Neutrophil (primary cell): ENCODE measurements around the gene MAN2B2.

Source experiments
- H3K27ac ChIP-seq: fragments of 200-600 bp; sonication (generic); 2 replicates; pipeline ENCODE4 v1.5.1; 2016; ENCODE audit warnings: mild to moderate bottlenecking, moderate library complexity
- H3K27me3 ChIP-seq: fragments of 200-600 bp; sonication (generic); 2 replicates; pipeline ENCODE4 v1.6.0; 2016; ENCODE audit warnings: mild to moderate bottlenecking
- H3K36me3 ChIP-seq: fragments of 200-600 bp; sonication (generic); 2 replicates; pipeline ENCODE4 v1.5.1; 2017
- H3K4me1 ChIP-seq, 2 experiments: fragments of 200-600 bp in 1 of 2; sonication (generic) in 1 of 2; 1 replicate in 1 of 2; 2 replicates in 1 of 2; pipeline versions ENCODE4 v1.5.1 to v1.6.1; 2013 to 2016; ENCODE audit warnings: low read depth in 1 of 2, low read length in 1 of 2, mild to moderate bottlenecking in 1 of 2, moderate library complexity in 1 of 2; ENCODE audit not compliant: control insufficient read depth in 1 of 2, insufficient read depth in 1 of 2
- H3K4me3 ChIP-seq, 2 experiments: fragments of 200-600 bp in 1 of 2; sonication (generic) in 1 of 2; 1 replicate in 1 of 2; 2 replicates in 1 of 2; pipeline ENCODE4 v1.5.1; 2013 to 2016; ENCODE audit warnings: low read depth in 1 of 2, low read length in 1 of 2, mild to moderate bottlenecking in 1 of 2, moderate library complexity in 1 of 2
- H3K9me3 ChIP-seq: fragments of 200-600 bp; sonication (generic); 2 replicates; pipeline ENCODE4 v1.5.1; 2016
- TF ChIP-seq, protein P1 (sequence below): fragments of 200-600 bp; sonication (generic); IDR thresholded peaks from 2 replicates; pipeline ENCODE4 v1.5.1; 2016; ENCODE audit warnings: antibody characterized with exemption

Gene MAN2B2

DNA sequence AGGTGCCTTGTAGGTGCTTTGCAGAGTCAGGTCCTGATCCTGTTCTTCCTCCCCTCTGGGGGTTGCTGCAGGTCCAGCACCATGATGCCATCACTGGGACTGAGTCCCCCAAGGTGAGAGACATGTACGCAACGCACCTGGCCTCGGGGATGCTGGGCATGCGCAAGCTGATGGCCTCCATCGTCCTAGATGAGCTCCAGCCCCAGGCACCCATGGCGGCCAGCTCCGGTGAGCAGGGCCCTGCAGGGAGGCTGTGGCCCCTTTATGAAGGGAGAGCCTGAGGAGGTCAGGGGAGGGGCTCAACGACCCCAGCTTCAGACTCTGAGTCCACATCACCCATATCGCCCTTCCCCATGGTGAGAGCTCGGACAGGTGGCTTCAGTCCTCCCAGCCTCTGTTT lies 23.1 kb downstream of the MAN2B2 start:
- Histone ChIP-seq H3K4me1 (no peaks in the 10 kb centered on the region), H3K36me3 (peaks cover 99% of the 10 kb centered on the region), H3K4me3 (no peak overlapping the region), H3K27me3 (no peaks in the 10 kb centered on the region), H3K27ac (no peak overlapping the region), H3K9me3 (no peaks in the 10 kb centered on the region)
- TF ChIP-seq, protein P1, sequence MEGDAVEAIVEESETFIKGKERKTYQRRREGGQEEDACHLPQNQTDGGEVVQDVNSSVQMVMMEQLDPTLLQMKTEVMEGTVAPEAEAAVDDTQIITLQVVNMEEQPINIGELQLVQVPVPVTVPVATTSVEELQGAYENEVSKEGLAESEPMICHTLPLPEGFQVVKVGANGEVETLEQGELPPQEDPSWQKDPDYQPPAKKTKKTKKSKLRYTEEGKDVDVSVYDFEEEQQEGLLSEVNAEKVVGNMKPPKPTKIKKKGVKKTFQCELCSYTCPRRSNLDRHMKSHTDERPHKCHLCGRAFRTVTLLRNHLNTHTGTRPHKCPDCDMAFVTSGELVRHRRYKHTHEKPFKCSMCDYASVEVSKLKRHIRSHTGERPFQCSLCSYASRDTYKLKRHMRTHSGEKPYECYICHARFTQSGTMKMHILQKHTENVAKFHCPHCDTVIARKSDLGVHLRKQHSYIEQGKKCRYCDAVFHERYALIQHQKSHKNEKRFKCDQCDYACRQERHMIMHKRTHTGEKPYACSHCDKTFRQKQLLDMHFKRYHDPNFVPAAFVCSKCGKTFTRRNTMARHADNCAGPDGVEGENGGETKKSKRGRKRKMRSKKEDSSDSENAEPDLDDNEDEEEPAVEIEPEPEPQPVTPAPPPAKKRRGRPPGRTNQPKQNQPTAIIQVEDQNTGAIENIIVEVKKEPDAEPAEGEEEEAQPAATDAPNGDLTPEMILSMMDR, result no peak

DNA sequence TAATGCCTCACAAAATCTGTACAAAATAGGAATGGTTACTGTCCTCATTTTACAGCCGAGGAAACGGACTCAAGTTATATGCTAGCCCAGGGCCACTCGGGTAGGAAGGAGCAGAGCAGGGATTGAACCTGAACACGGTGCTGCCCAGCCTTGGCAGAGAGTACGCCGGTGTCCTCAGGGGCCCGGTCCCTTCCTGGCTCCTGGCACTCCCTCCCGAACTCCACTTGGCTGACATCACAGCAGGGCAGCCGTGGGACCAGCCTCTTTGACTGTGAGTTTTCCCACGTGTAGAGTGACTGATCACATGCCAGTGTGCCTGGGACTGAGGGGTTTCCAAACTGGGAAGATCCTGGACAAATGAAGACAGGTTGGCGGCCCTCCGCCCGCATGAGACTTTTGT lies 23.7 kb downstream of the MAN2B2 start:
- TF ChIP-seq, protein P1, result no peak
- no peak overlapping the region for H3K4me3 ChIP-seq
- H3K36me3 ChIP-seq, result peaks cover 99% of the 10 kb centered on the region
- no peak overlapping the region for H3K27ac ChIP-seq
- no peaks in the 10 kb centered on the region for H3K27me3 ChIP-seq
- H3K9me3 ChIP-seq, result no peaks in the 10 kb centered on the region
- H3K4me1 ChIP-seq, result no peaks in the 10 kb centered on the region

DNA sequence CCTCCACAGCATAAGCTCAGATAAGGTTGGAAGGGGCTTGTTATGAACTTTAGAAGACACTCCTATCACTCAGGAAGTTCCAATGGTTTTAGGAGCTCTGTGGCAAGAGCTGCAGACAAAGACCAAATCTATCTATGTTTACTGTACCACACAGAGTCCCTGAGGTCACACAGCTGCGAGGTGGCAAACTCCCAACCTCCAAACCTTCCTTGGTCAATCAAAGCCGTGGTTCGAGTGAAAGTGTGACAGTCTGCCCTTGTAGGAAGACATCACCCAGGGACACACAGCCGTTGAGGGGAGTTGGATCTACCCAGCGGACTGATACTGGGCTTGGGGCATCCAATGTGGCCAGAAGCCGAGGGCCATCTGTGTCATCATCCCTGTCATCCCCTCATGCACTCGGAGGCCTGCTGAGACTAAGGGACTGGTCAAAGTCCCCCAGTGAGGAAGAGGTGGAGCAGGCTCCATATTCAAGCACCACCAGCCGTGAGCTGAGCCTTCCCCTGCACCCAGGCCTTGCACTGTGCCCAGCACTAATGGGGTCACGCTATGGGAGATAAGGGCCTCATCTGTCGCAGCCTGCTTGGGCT lies 26.8 kb downstream of the MAN2B2 start:
- H3K36me3 ChIP-seq, result peaks cover 99% of the 10 kb centered on the region

DNA sequence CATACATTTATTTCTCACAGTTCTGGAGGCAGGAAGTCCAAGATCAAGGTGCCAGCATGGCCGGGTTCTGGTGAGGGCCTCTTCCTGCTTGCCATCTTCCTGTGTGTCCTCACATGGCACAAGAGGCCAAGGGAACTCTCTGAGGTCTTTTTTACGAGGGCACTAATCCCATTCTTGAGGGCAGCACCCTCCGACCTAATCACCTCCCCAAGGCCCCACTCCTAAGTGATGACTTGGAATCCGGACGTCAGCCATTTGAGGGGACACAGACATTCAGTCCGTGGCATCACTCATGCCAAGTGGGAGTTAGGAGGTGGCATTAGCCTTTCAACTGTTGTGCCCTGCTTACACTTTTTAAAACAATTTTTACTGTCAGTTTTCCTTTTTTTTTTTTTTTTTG lies 27.3 kb downstream of the MAN2B2 start:
- no peaks in the 10 kb centered on the region for H3K9me3 ChIP-seq
- no peaks in the 10 kb centered on the region for H3K4me1 ChIP-seq
- TF ChIP-seq, protein P1, result no peak
- no peak overlapping the region for H3K4me3 ChIP-seq
- no peak overlapping the region for H3K27ac ChIP-seq
- peaks cover 99% of the 10 kb centered on the region for H3K36me3 ChIP-seq
- no peaks in the 10 kb centered on the region for H3K27me3 ChIP-seq

More for the DNA sequence above, 26.8 kb downstream of the MAN2B2 start:
- TF ChIP-seq, protein P1, result no peak
- Histone ChIP-seq H3K9me3 (no peaks in the 10 kb centered on the region), H3K4me1 (no peaks in the 10 kb centered on the region), H3K27me3 (no peaks in the 10 kb centered on the region), H3K4me3 (no peak overlapping the region), H3K27ac (no peak overlapping the region)

DNA sequence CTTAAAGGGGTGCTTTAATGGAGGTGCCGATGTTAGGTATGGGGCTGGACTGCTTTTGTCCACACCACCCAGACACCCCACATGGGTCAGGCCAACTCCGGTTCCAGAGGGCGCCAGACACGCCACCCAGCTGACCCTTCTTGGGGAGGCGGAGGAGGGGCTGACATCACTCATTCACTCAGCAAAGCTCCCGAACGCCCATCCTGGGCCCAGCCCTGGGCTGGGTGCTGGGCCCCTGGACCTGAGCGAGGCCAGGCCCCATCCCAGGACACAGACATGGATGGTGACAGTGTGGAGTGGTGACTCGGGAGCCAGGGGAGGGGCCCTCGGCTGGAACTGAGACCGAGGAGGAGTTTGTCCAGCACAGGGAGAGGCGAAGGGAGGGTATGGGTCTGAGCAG lies 28.1 kb downstream of the MAN2B2 start:
- H3K4me3 ChIP-seq, result no peak overlapping the region
- no peak overlapping the region for H3K27ac ChIP-seq
- no peaks in the 10 kb centered on the region for H3K27me3 ChIP-seq
- no peaks in the 10 kb centered on the region for H3K4me1 ChIP-seq
- peaks cover 99% of the 10 kb centered on the region for H3K36me3 ChIP-seq
- TF ChIP-seq, protein P1, result no peak
- H3K9me3 ChIP-seq, result no peaks in the 10 kb centered on the region
